Measurements from ENCODE around the gene PABPN1L. TPM values are rescaled to one million over a fixed set of nuclear protein-coding genes. Genes with fewer than 3 reads are reported as not detected.

PABPN1L gene
- total RNA-seq, 2 experiments from 2014 or later, result not detected

DNA sequence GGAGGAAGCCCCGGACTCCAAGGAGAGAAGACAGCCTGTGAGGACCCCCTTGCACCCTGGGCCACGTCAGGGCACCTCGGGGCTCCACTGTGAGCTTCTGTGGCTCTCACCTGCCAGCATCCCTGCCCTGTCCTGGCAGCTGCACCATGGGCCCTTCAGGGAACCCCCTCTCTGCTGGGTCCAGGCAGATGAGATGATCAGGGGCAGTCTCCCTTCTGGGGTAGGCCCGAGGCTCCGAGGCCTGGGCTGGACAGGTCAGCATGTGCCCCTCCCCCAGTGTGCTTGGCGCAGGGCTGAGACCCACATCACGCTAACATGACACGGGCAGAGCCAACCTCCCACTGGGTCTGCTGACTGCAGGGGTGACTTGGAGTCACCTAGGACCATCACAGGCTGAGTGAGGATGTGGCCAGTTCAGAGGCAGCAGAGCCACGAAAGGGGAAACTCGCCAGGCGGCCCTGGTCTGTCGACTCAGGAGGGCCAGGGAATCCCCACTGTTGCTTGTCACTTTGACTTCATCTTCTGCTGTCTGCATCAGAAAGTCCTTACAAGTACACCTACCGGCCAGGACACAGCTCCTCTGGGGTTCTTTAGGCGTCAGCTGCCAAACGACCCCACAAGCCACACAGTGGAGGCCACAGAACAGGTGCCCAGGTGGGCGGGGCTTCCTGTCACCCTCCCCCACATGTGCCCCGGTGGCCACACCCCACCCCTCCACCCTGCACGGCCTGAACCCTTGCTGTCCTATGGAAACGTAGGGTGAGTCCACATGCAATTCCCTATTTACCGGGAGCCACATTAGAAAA lies 12.0 kb downstream of the PABPN1L start:
- POLR2A ChIA-PET, result no interaction called here
- H3K27me3 Mint-ChIP-seq, result no peaks in the 10 kb centered on the region
- no peaks in the 10 kb centered on the region for H3K9me3 Mint-ChIP-seq
- CTCF ChIA-PET, result interaction anchor here (0.8 to 1.4 kb wide), 5 partner anchors 27 to 117 kb away, joined by 3 to 4 read pairs (median 4); partner anchors contain the start of gene PIEZO1
- H3K27ac Mint-ChIP-seq, result no peak overlapping the region
- peak; percentile 13 for DNase-seq
- peaks cover 32% of the 10 kb centered on the region for H3K4me1 Mint-ChIP-seq
- peak overlapping the region; percentile 60 for H3K4me3 Mint-ChIP-seq
- peaks cover 10% of the 10 kb centered on the region for H3K36me3 Mint-ChIP-seq (ENCODE audit: low read depth)

DNA sequence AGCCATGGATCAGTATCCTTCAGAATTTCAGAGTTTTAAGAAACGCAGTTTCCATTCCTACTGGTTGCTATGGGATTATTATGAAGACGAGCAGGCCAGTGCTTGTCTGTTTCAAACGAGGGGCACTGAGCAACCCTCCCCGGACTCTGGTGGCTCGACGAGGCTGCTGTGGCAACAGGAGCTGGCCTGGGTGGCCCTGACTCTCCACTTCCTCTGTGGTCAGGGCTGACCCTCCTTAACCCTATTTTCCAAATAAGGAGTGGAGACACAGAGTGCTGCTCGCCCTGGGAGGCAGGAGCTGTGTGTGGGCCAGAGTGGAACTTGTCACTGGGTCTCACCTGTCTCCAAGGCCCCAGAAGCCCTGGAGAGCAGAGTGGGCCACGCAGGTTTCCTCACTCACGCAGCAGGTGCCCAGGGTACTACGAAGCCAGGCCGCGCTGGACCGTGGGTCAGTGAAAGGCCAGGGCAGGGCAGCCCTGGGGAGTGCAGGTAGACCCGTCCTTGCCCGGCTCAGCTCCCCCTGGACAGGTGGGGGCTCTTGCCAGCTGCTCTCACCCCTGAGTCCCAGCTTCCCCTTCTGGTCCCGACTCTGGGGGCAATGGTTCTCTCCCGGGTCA lies 13.0 kb downstream of the PABPN1L start:
- ChIA-PET POLR2A (no interaction called here), CTCF (interaction anchor here (0.6 to 1.4 kb wide), 5 partner anchors 13 to 116 kb away, joined by 3 to 4 read pairs (median 4); no protein-coding TSS in a partner anchor)
- Mint-ChIP-seq H3K36me3 (ENCODE audit: low read depth) (peaks cover 5% of the 10 kb centered on the region), H3K9me3 (no peaks in the 10 kb centered on the region), H3K4me1 (peaks cover 27% of the 10 kb centered on the region), H3K27ac (no peak overlapping the region), H3K4me3 (no peak overlapping the region), H3K27me3 (no peaks in the 10 kb centered on the region)
- DNase-seq, result no peak

DNA sequence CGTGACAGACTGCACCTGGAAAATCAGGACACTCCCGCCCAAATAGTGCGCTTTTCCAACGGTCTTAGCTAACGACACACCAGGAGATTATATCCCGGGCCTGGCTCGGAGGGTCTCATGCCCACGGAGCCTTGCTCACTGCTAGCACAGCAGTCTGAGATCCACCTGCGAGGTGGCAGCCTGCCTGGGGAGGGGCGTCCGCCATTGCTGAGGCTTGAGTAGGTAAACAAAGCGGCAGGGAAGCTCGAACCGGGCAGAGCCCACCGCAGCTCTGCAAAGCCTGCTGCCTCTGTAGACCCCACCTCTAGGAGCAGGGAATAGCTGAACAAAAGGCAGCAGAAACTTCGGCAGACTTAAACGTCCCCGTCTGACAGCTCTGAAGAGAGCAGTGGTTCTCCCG lies 14.8 kb downstream of the PABPN1L start:
- no peaks in the 10 kb centered on the region for H3K27me3 Mint-ChIP-seq
- no peak overlapping the region for H3K27ac Mint-ChIP-seq
- peaks cover 18% of the 10 kb centered on the region for H3K4me1 Mint-ChIP-seq
- H3K9me3 Mint-ChIP-seq, result no peaks in the 10 kb centered on the region
- no peak overlapping the region for H3K4me3 Mint-ChIP-seq
- no peak for DNase-seq
- no peaks in the 10 kb centered on the region for H3K36me3 Mint-ChIP-seq (ENCODE audit: low read depth)
- ChIA-PET POLR2A (no interaction called here), CTCF (interaction anchor here (1.0 to 1.3 kb wide), 2 partner anchors 11 to 39 kb away, joined by 3 read pairs; no protein-coding TSS in a partner anchor)

DNA sequence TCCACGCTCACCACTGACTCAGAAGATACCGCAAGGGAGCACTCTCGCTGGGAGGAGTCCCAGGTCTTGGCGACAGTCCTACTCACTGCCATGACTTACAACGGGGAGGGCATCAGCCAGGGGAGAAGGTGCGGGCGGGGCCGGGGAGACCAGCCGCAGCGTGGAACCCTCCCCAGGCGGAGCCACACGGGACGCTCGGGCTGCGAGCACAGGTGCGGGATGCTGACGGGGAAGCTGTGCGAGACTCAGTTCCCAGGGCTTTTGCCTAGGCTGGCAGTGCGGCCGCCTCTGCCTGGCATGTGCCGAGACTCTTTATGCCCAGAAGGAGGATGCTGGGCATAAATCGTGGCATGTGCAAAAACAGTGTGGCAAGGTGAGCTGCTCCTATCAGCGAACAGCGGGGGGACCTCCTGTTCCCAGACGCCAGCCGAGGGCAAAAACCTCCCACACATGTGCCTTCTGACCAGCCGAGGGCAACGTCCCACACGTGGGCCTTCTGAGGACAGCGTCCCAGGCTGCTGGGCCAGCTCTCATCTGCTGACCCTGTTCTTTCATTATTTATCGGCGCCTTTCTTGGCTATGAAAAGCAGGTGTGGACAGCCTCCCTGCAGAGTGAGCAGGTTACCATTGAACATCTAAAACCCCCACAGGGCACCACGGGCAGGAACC lies 15.8 kb downstream of the PABPN1L start:
- POLR2A ChIA-PET, result no interaction called here
- H3K27ac Mint-ChIP-seq, result no peak overlapping the region
- CTCF ChIA-PET, result interaction anchor here (1.3 kb wide), 1 partner anchor 10 kb away, joined by 3 read pairs; no protein-coding TSS in a partner anchor

DNA sequence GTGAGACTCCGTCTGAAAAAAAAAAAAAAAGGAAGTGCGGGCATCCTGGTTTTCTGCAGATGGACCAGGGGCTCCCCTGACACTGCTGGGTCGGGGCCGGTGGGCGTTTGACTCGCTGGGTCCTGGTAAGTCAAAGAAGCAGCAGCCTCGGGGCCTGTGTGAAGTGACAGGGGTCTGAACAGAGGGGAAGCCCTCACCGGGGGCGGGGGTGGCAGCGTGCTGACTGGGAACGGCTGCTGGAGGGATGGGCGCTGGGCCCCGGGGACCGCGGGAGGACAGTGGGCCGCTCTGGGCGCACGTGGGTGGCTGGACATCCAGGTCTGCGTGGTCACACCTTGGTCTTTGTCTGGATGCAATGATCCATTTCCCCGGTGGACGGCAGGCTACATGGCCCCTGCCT lies 17.9 kb downstream of the PABPN1L start:
- H3K27me3 Mint-ChIP-seq, result no peaks in the 10 kb centered on the region
- H3K4me1 Mint-ChIP-seq, result peaks cover 1% of the 10 kb centered on the region
- no peak for DNase-seq
- H3K9me3 Mint-ChIP-seq, result no peaks in the 10 kb centered on the region
- POLR2A ChIA-PET, result no interaction called here
- CTCF ChIA-PET, result no interaction called here
- no peaks in the 10 kb centered on the region for H3K36me3 Mint-ChIP-seq (ENCODE audit: low read depth)
- no peak overlapping the region for H3K4me3 Mint-ChIP-seq
- H3K27ac Mint-ChIP-seq, result no peak overlapping the region

More for the DNA sequence above, 15.8 kb downstream of the PABPN1L start:
- Mint-ChIP-seq H3K27me3 (no peaks in the 10 kb centered on the region), H3K4me3 (no peak overlapping the region), H3K36me3 (ENCODE audit: low read depth) (no peaks in the 10 kb centered on the region), H3K9me3 (no peaks in the 10 kb centered on the region), H3K4me1 (peaks cover 14% of the 10 kb centered on the region)
- no peak for DNase-seq

DNA sequence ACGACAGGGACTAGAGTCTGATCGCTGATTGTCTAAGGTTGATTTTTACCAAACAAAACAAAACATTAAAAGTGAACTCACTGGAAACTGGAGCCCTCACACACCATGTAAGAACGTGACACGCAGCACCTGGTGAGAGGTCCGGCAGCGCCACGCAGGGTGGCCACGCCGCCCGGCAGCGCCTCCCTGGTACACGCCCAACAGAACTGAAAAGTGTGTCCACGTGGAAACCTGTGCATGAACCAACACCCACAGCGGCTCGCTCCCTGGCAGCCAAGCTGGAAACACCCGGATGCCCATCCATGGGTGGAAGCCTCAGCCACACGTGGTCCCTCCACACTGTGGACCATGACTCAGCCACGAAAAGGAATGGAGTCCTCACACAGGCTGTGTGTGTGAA lies 18.8 kb downstream of the PABPN1L start:
- no peak for DNase-seq
- H3K27ac Mint-ChIP-seq, result no peak overlapping the region
- H3K36me3 Mint-ChIP-seq (ENCODE audit: low read depth), result no peaks in the 10 kb centered on the region
- H3K4me1 Mint-ChIP-seq, result peaks cover 1% of the 10 kb centered on the region
- ChIA-PET CTCF (no interaction called here), POLR2A (no interaction called here)
- no peak overlapping the region for H3K4me3 Mint-ChIP-seq
- no peaks in the 10 kb centered on the region for H3K9me3 Mint-ChIP-seq
- H3K27me3 Mint-ChIP-seq, result no peaks in the 10 kb centered on the region

DNA sequence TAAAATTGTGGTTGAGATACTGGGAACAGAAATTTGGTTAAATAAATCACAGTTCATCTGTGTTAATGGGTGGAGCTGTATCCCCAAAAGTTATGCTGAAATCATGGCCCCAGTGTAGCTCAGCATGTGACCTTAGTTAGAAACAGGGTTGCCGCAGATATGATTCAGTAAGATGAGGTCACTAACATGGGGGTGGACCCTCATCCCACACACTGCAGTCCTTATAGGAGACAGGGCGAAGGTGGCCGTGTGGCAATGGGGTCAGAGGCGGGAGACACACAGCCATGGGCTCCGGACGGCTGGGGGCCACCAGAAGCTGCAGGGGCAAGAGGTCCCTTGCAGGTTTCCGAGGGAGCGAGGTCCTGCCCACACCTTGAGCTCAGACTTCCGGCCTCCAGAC lies 20.4 kb downstream of the PABPN1L start:
- no peak overlapping the region for H3K4me3 Mint-ChIP-seq
- ChIA-PET CTCF (interaction anchor here (0.9 kb wide), 1 partner anchor 11 kb away, joined by 3 read pairs; the partner anchor contains the start of gene TRAPPC2L), POLR2A (no interaction called here)

DNA sequence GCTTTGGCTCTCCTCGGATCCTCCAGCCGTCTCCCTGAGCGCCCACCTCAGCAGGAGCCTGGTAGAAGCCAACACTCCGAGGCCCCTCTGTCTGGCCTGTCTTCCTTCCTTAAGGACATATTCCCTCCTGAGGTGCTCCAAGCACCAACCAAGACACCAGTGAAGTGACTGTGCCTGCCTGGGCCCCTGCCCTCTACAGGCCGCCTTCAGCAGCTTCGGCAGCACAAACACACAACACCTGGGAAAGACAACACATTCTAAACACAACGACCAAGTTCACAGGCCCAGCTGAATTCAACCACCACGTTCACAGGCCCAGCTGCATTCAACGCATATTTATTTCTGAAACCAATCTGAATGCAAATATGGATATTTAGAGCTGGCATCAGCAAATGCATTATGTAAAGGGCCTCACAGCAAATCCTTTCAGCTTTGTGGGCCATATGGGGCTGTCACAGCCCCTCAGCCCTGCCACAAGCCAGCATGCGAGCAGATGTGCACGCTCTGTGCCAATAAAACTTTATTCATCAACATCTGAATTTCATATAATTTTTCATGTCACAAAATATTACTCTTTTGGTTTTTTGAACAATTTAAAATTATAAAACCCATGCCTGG lies 21.9 kb downstream of the PABPN1L start:
- no peak for DNase-seq
- H3K4me1 Mint-ChIP-seq, result no peaks in the 10 kb centered on the region
- no peak overlapping the region for H3K27ac Mint-ChIP-seq
- ChIA-PET CTCF (no interaction called here), POLR2A (no interaction called here)
- no peak overlapping the region for H3K4me3 Mint-ChIP-seq
- no peaks in the 10 kb centered on the region for H3K27me3 Mint-ChIP-seq
- H3K36me3 Mint-ChIP-seq (ENCODE audit: low read depth), result no peaks in the 10 kb centered on the region
- no peaks in the 10 kb centered on the region for H3K9me3 Mint-ChIP-seq

More for the DNA sequence above, 20.4 kb downstream of the PABPN1L start:
- no peak for DNase-seq
- no peaks in the 10 kb centered on the region for H3K36me3 Mint-ChIP-seq (ENCODE audit: low read depth)
- H3K4me1 Mint-ChIP-seq, result no peaks in the 10 kb centered on the region
- H3K9me3 Mint-ChIP-seq, result no peaks in the 10 kb centered on the region
- H3K27ac Mint-ChIP-seq, result no peak overlapping the region
- no peaks in the 10 kb centered on the region for H3K27me3 Mint-ChIP-seq

DNA sequence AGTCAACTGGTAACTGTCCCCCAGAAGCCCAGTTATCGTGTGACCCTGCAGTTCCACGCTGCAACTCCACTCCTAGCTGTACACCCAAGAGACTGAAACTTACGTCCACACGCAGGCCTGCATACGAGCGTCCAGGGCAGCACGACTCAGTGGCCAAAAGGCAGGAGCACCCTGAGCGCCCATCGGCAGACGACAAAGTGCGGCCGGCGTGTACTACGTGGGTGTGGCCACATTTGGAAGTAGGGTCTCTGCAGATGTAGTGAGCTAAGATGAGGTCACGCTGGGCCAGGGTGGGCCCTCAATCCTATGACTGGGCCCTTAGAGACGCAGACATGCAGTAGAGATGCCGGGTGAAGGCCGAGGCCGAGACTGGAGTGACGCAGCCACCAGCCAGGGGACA lies 23.2 kb downstream of the PABPN1L start:
- H3K4me3 Mint-ChIP-seq, result no peak overlapping the region
- no peaks in the 10 kb centered on the region for H3K4me1 Mint-ChIP-seq
- no peaks in the 10 kb centered on the region for H3K27me3 Mint-ChIP-seq
- ChIA-PET POLR2A (no interaction called here), CTCF (no interaction called here)
- H3K9me3 Mint-ChIP-seq, result no peaks in the 10 kb centered on the region
- DNase-seq, result no peak
- H3K27ac Mint-ChIP-seq, result no peak overlapping the region
- H3K36me3 Mint-ChIP-seq (ENCODE audit: low read depth), result no peaks in the 10 kb centered on the region

DNA sequence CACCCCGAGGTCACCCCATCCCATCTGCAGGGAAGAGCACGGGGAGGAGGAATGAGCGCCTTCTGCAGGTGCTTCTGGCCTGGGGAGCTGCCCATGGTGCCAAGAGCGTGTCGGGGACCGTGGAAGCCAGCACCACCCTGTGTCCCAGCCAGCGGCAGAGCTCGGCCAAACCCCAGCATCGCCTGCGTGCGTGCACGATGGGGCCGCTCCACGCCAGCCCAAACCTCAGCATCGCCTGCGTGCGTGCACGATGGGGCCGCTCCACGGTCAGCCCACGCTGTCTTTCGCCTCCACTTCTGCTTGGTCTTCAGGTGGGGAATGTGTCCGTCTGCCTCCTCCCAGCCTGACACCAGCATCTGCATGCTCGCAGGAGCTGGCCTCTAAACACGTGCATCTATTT lies 23.7 kb downstream of the PABPN1L start:
- Mint-ChIP-seq H3K4me1 (no peaks in the 10 kb centered on the region), H3K36me3 (ENCODE audit: low read depth) (no peaks in the 10 kb centered on the region), H3K27ac (no peak overlapping the region), H3K27me3 (no peaks in the 10 kb centered on the region), H3K9me3 (no peaks in the 10 kb centered on the region), H3K4me3 (no peak overlapping the region)
- no peak for DNase-seq
- ChIA-PET POLR2A (no interaction called here), CTCF (no interaction called here)

DNA sequence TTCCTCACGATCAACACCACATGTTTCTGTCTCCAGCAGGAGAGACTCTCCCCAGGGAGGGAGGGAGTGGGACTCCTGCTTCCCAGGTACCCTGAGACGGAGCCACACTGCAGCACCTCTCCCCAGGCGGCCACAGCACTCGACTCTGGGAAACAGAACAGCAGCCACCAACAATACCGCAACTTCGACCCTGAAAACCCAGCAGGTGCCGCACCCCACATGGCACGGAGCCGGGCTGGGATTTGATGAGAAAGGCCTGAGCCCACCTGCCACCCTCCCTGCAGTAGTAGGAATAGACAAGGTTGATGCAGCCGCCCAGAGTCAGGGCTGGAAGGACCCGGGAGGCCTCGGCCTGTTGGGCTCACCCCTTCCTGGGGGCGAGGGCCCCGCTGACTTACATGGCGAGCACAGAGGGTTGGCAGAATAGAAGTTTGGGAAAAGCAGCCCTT lies 24.1 kb downstream of the PABPN1L start:
- DNase-seq, result no peak
- no peaks in the 10 kb centered on the region for H3K4me1 Mint-ChIP-seq
- no peak overlapping the region for H3K4me3 Mint-ChIP-seq
- H3K36me3 Mint-ChIP-seq (ENCODE audit: low read depth), result no peaks in the 10 kb centered on the region
- ChIA-PET POLR2A (no interaction called here), CTCF (no interaction called here)
- H3K9me3 Mint-ChIP-seq, result no peaks in the 10 kb centered on the region
- no peak overlapping the region for H3K27ac Mint-ChIP-seq
- no peaks in the 10 kb centered on the region for H3K27me3 Mint-ChIP-seq

DNA sequence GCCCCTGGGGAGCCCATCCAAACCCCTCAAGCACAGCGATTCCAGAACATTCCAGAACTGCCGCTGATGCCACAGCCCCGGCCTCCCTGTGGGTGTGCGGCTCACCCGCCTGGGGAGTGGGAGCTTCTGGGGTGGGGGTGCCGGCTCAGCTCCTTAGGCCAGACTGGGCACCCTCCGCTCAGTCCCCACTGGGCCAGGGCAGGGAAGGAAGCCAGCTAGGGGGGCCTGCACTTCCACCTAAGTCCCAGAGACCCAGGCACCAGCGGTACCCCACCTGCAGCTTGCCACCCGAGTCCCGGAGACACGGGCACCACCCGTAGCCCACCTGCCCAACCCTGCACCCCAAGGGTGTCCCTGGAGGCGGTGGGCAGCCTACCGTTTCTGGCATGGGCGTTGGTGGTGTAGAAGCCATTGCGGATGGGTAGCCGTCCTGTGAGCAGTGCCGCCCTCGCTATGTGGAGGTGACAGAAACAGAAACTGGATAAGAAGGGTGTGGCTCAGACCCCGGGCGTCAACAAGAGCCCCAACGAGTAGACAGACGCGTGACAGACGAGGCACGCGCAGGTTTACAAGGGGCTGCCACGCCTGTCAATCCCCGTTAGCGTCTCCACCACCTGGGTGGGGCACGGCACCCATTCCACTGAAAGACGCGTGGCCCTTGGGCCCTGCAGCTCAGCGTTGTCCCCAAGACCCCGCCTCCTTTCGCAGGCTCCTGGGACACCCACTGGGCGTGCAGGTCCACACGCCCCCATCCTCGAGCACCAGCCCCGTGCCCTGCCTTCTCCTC lies 24.7 kb downstream of the PABPN1L start:
- H3K4me1 Mint-ChIP-seq, result no peaks in the 10 kb centered on the region
- POLR2A ChIA-PET, result no interaction called here
- no peak overlapping the region for H3K4me3 Mint-ChIP-seq
- H3K36me3 Mint-ChIP-seq (ENCODE audit: low read depth), result no peaks in the 10 kb centered on the region
- no peak overlapping the region for H3K27ac Mint-ChIP-seq
- DNase-seq, result no peak
- CTCF ChIA-PET, result no interaction called here
- H3K27me3 Mint-ChIP-seq, result no peaks in the 10 kb centered on the region
- H3K9me3 Mint-ChIP-seq, result no peaks in the 10 kb centered on the region
